Skin epidermis (tissue), 12 donors: ENCODE data around the gene GTF2A2.
A peak's percentile ranks its signal among the peaks of the same experiment; 100 is the strongest.
"Not testable (repeated sequence)": the region's sequence is repeated elsewhere in the genome, so short reads cannot be mapped to it uniquely, and the experiment has no call there.

Experiments
- H3K27ac ChIP-seq, 21 experiments: fragments of 200-600 bp; sonication (generic) in 11 of 21; one replicate each; pipeline ENCODE4 v1.5.0; 2020; ENCODE audit warnings: mild to moderate bottlenecking in 3 of 21, inconsistent platforms in 2 of 21, moderate library complexity in 2 of 21
- H3K4me3 ChIP-seq, 7 experiments: fragments of 200-600 bp; sonication (generic) in 2 of 7; one replicate each; pipeline ENCODE4 v1.5.0; 2020; ENCODE audit warnings: inconsistent platforms in 2 of 7, mild to moderate bottlenecking in 2 of 7, moderate library complexity in 1 of 7

Gene GTF2A2

GRCh38 chr15:59678172-59678571 lies 20.9 kb upstream of the GTF2A2 start:
- Histone ChIP-seq H3K4me3 (no peak overlapping the region), H3K27ac (no peak overlapping the region)

GRCh38 chr15:59676565-59676964 lies 19.2 kb upstream of the GTF2A2 start:
- H3K27ac ChIP-seq, result no peak overlapping the region
- H3K4me3 ChIP-seq, result no peak overlapping the region

GRCh38 chr15:59674361-59674877 lies 17.1 kb upstream of the GTF2A2 start:
- no peak overlapping the region for H3K4me3 ChIP-seq
- H3K27ac ChIP-seq, result no peak overlapping the region

GRCh38 chr15:59668556-59668955 lies 11.2 kb upstream of the GTF2A2 start:
- no peak overlapping the region for H3K4me3 ChIP-seq

GRCh38 chr15:59662260-59662659 lies 4.9 kb upstream of the GTF2A2 start:
- Histone ChIP-seq H3K27ac (no peak overlapping the region), H3K4me3 (no peak overlapping the region)

More at GRCh38 chr15:59668556-59668955, 11.2 kb upstream of the GTF2A2 start:
- H3K27ac ChIP-seq, result no peak overlapping the region

GRCh38 chr15:59659366-59659765 lies 2.1 kb upstream of the GTF2A2 start:
- no peak overlapping the region for H3K27ac ChIP-seq
- no peak overlapping the region for H3K4me3 ChIP-seq

GRCh38 chr15:59657635-59658125 lies 365 bp upstream of the GTF2A2 start:
- H3K4me3 ChIP-seq, result peak overlapping the region; percentile 66 to 99 (median 93)
- peak overlapping the region in 17 of 21 experiments; percentile 49 to 96 (median 90) for H3K27ac ChIP-seq

- Histone ChIP-seq H3K4me3 (no peak overlapping the region), H3K27ac (no peak overlapping the region)
Observed at GRCh38 chr15:59654046-59654445, 3.3 kb downstream of the GTF2A2 start.

- no peak overlapping the region for H3K4me3 ChIP-seq
- no peak overlapping the region for H3K27ac ChIP-seq
Observed at GRCh38 chr15:59649603-59650002, 7.7 kb downstream of the GTF2A2 start.

GRCh38 chr15:59647085-59647484 lies 10.2 kb downstream of the GTF2A2 start:
- no peak overlapping the region for H3K27ac ChIP-seq
- no peak overlapping the region for H3K4me3 ChIP-seq

GRCh38 chr15:59646277-59646676 lies 11.0 kb downstream of the GTF2A2 start:
- Histone ChIP-seq H3K4me3 (no peak overlapping the region), H3K27ac (no peak overlapping the region)

GRCh38 chr15:59645812-59646211 lies 11.5 kb downstream of the GTF2A2 start:
- not testable (repeated sequence) for H3K4me3 ChIP-seq, H3K27ac ChIP-seq

GRCh38 chr15:59644756-59645155 lies 12.6 kb downstream of the GTF2A2 start:
- no peak overlapping the region for H3K4me3 ChIP-seq
- H3K27ac ChIP-seq, result no peak overlapping the region

- Histone ChIP-seq H3K27ac (no peak overlapping the region), H3K4me3 (no peak overlapping the region)
Observed at GRCh38 chr15:59642351-59642750, 15.0 kb downstream of the GTF2A2 start.

GRCh38 chr15:59637507-59637906 lies 19.8 kb downstream of the GTF2A2 start:
- H3K4me3 ChIP-seq, result not testable (repeated sequence)

GRCh38 chr15:59636184-59636583 lies 21.1 kb downstream of the GTF2A2 start:
- H3K4me3 ChIP-seq, result no peak overlapping the region
- H3K27ac ChIP-seq, result no peak overlapping the region

More at GRCh38 chr15:59637507-59637906, 19.8 kb downstream of the GTF2A2 start:
- H3K27ac ChIP-seq, result not testable (repeated sequence)

GRCh38 chr15:59632714-59633113 lies 24.6 kb downstream of the GTF2A2 start:
- Histone ChIP-seq H3K27ac (no peak overlapping the region), H3K4me3 (no peak overlapping the region)

- no peak overlapping the region for H3K4me3 ChIP-seq
- H3K27ac ChIP-seq, result no peak overlapping the region
Observed at GRCh38 chr15:59622289-59622688, 35.0 kb downstream of the GTF2A2 start.

GRCh38 chr15:59618406-59618805 lies 38.9 kb downstream of the GTF2A2 start:
- Histone ChIP-seq H3K4me3 (no peak overlapping the region), H3K27ac (peak overlapping the region in 1 of 21 experiments; percentile 4)

- no peak overlapping the region for H3K27ac ChIP-seq
Observed at GRCh38 chr15:59616379-59616778, 40.9 kb downstream of the GTF2A2 start.

GRCh38 chr15:59615661-59616060 lies 41.7 kb downstream of the GTF2A2 start:
- H3K4me3 ChIP-seq, result no peak overlapping the region
- H3K27ac ChIP-seq, result no peak overlapping the region

More at GRCh38 chr15:59616379-59616778, 40.9 kb downstream of the GTF2A2 start:
- no peak overlapping the region for H3K4me3 ChIP-seq

GRCh38 chr15:59614153-59614552 lies 43.2 kb downstream of the GTF2A2 start:
- Histone ChIP-seq H3K27ac (no peak overlapping the region), H3K4me3 (no peak overlapping the region)
